Endometrial microvascular endothelial cells (primary cell): ENCODE results near the gene IGFBP2. TPM values are rescaled to one million over a fixed set of nuclear protein-coding genes. Genes with fewer than 3 reads are reported as not detected.

ENCODE experiments used
- in situ Hi-C: cut with HindIII; loops from 2 replicates; pipeline ENCODE4 v1.10.0; 2017; ENCODE audit warnings: low sequenced_read_pairs, low pct_unique_long_range_greater_than_20kb; ENCODE audit errors: inconsistent ontology term
- total RNA-seq: library from RNA; depleted of rRNA; stranded (reverse); fragments of >200 nt; gene quantifications from one replicate; pipeline ENCODE4 v1.2.3, GENCODE V29; 2015; ENCODE audit errors: inconsistent ontology term

The IGFBP2 gene
- total RNA-seq, 1 donor from 2014 or later = 97.8 TPM

- in situ Hi-C loops = loop anchor here (10.0 kb wide), 1 partner anchor 142 kb away; no protein-coding TSS in a partner anchor
Measured at GRCh38 chr2:216657086-216657855, 24.1 kb downstream of the IGFBP2 start.

- in situ Hi-C loops = loop anchor here (10.0 kb wide), 1 partner anchor 143 kb away; no protein-coding TSS in a partner anchor
Measured at GRCh38 chr2:216657980-216658379, 24.8 kb downstream of the IGFBP2 start.

- in situ Hi-C loops = loop anchor here (10.0 kb wide), 1 partner anchor 144 kb away; no protein-coding TSS in a partner anchor
Measured at GRCh38 chr2:216658757-216659156, 25.5 kb downstream of the IGFBP2 start.

GRCh38 chr2:216659276-216659675 lies 26.1 kb downstream of the IGFBP2 start:
- in situ Hi-C loops = loop anchor here (10.0 kb wide), 1 partner anchor 144 kb away; no protein-coding TSS in a partner anchor

- in situ Hi-C loops = no loop called here
Measured at GRCh38 chr2:216660496-216660895, 27.3 kb downstream of the IGFBP2 start.

- in situ Hi-C loops = no loop called here
Measured at GRCh38 chr2:216661051-216661450, 27.8 kb downstream of the IGFBP2 start.

GRCh38 chr2:216661639-216662375 lies 28.6 kb downstream of the IGFBP2 start:
- in situ Hi-C loops = no loop called here

GRCh38 chr2:216663106-216663505 lies 29.9 kb downstream of the IGFBP2 start:
- in situ Hi-C loops = no loop called here

- in situ Hi-C loops = no loop called here
Measured at GRCh38 chr2:216663846-216664245, 30.6 kb downstream of the IGFBP2 start.

GRCh38 chr2:216664593-216665034 lies 31.4 kb downstream of the IGFBP2 start:
- in situ Hi-C loops = no loop called here

- in situ Hi-C loops = no loop called here
Measured at GRCh38 chr2:216665242-216665641, 32.0 kb downstream of the IGFBP2 start.

GRCh38 chr2:216665717-216666116 lies 32.5 kb downstream of the IGFBP2 start:
- in situ Hi-C loops = no loop called here

GRCh38 chr2:216666461-216667233 lies 33.4 kb downstream of the IGFBP2 start:
- in situ Hi-C loops = no loop called here

- in situ Hi-C loops = no loop called here
Measured at GRCh38 chr2:216670266-216671080, 37.3 kb downstream of the IGFBP2 start.

- in situ Hi-C loops = no loop called here
Measured at GRCh38 chr2:216671081-216671411, 37.8 kb downstream of the IGFBP2 start.

- in situ Hi-C loops = no loop called here
Measured at GRCh38 chr2:216671791-216672343, 38.6 kb downstream of the IGFBP2 start.

GRCh38 chr2:216672466-216672865 lies 39.2 kb downstream of the IGFBP2 start:
- in situ Hi-C loops = no loop called here

GRCh38 chr2:216673021-216673420 lies 39.8 kb downstream of the IGFBP2 start:
- in situ Hi-C loops = no loop called here
